PFSK-1 (cell line): ENCODE measurements around the gene TENT4A.

ENCODE experiments used
- POLR2AphosphoS5 ChIP-seq: IDR thresholded peaks from 2 replicates; pipeline ENCODE4 v1.6.1; 2012; ENCODE audit warnings: low read depth, mild to moderate bottlenecking, control low read depth, low read length, moderate library complexity
- REST ChIP-seq, 2 experiments: IDR thresholded peaks; 2 replicates each; pipeline versions ENCODE4 v1.6.1 to v1.8.0; 2011 to 2012; ENCODE audit warnings: low read depth in 2 of 2, low read length in 2 of 2, control low read depth in 1 of 2, inconsistent platforms in 1 of 2, mild to moderate bottlenecking in 1 of 2, moderate library complexity in 1 of 2; ENCODE audit not compliant: insufficient read depth in 1 of 2
- TAF1 ChIP-seq: IDR thresholded peaks from 2 replicates; pipeline ENCODE4 v1.6.1; 2012; ENCODE audit warnings: low read length, control low read depth, borderline replicate concordance; ENCODE audit not compliant: insufficient read depth

- TF ChIP-seq REST (IDR thresholded peaks at IDR 0.05; ENCODE audit: insufficient read depth in 1 of 2, low read depth in 2 of 2, low read length in 2 of 2) (no peak), POLR2AphosphoS5 (no peak), TAF1 (no peak)
Measured at GRCh38 chr5:6781716-6782115, 68.5 kb downstream of the TENT4A start.
